Loucy (cell line): ENCODE data around the gene ZBTB11.

Experiments used
- CTCF ChIP-seq: fragments of 200-600 bp; sonication (generic); conservative IDR thresholded peaks from 2 replicates; pipeline ENCODE4 v1.5.1; 2014; ENCODE audit warnings: mild to moderate bottlenecking, antibody characterized with exemption, low read length
- EZH2phosphoT487 ChIP-seq: fragments of 200-600 bp; IDR thresholded peaks from 2 replicates; pipeline ENCODE4 v1.6.1; 2018; ENCODE audit warnings: antibody characterized with exemption, mild to moderate bottlenecking, moderate library complexity, borderline replicate concordance

- TF ChIP-seq CTCF, result no peak
- TF ChIP-seq EZH2phosphoT487, result no peak
Observed at GRCh38 chr3:101675709-101676215, 1.2 kb downstream of the ZBTB11 start.
